Liver (tissue), 9 donors: Measurements from ENCODE around the gene AP1S3. TPM values are rescaled to one million over a fixed set of nuclear protein-coding genes. Genes with fewer than 3 reads are reported as not detected.
A peak's percentile ranks its signal among the peaks of the same experiment; 100 is the strongest.

Source experiments
- DNase-seq: peaks from one replicate; pipeline ENCODE4 v3.0.0-alpha.2; 2017; ENCODE audit warnings: low spot score
- H3K27ac ChIP-seq, 2 donors: one replicate each; pipeline ENCODE4 v1.7.0; 2013; ENCODE audit warnings: inconsistent platforms in 2 of 2, low read length in 2 of 2, control low read depth in 1 of 2, low read depth in 1 of 2, mild to moderate bottlenecking in 1 of 2
- H3K27me3 ChIP-seq, 4 donors: one replicate each; pipeline versions ENCODE4 v1.6.1 to v1.7.0; 2013; ENCODE audit warnings: low read length in 3 of 4, inconsistent platforms in 1 of 4, mild to moderate bottlenecking in 1 of 4, moderate library complexity in 1 of 4; ENCODE audit not compliant: control insufficient read depth in 4 of 4, insufficient read depth in 4 of 4
- H3K36me3 ChIP-seq, 4 donors: one replicate each; pipeline versions ENCODE4 v1.6.1 to v1.7.0; 2013; ENCODE audit warnings: low read length in 3 of 4, mild to moderate bottlenecking in 3 of 4, low read depth in 1 of 4, moderate library complexity in 1 of 4; ENCODE audit not compliant: control insufficient read depth in 4 of 4, insufficient read depth in 3 of 4
- H3K4me1 ChIP-seq, 4 donors: one replicate each; pipeline versions ENCODE4 v1.6.1 to v1.7.0; 2013; ENCODE audit warnings: low read length in 3 of 4, mild to moderate bottlenecking in 3 of 4, moderate library complexity in 1 of 4; ENCODE audit not compliant: control insufficient read depth in 4 of 4, insufficient read depth in 4 of 4
- H3K4me3 ChIP-seq, 3 donors: one replicate each; pipeline versions ENCODE4 v1.6.1 to v1.7.0; 2013; ENCODE audit warnings: low read length in 3 of 3, control low read depth in 1 of 3, low read depth in 1 of 3, mild to moderate bottlenecking in 1 of 3
- H3K9ac ChIP-seq, 2 donors: one replicate each; pipeline ENCODE4 v1.7.0; 2013; ENCODE audit warnings: low read length in 2 of 2, mild to moderate bottlenecking in 2 of 2, moderate library complexity in 2 of 2, control low read depth in 1 of 2, low read depth in 1 of 2
- H3K9me3 ChIP-seq, 4 donors: one replicate each; pipeline versions ENCODE4 v1.6.1 to v1.7.0; 2013; ENCODE audit warnings: low read length in 3 of 4; ENCODE audit not compliant: control insufficient read depth in 4 of 4
- ATF3 ChIP-seq: IDR thresholded peaks from 2 replicates; pipeline ENCODE4 v1.6.1; 2016; ENCODE audit warnings: antibody characterized with exemption
- FOXA1 ChIP-seq: IDR thresholded peaks from 2 replicates; pipeline ENCODE4 v1.6.1; 2016; ENCODE audit warnings: antibody characterized with exemption
- FOXA2 ChIP-seq: IDR thresholded peaks from 2 replicates; pipeline ENCODE4 v1.6.1; 2016; ENCODE audit warnings: antibody characterized with exemption
- GABPA ChIP-seq, 2 donors: IDR thresholded peaks in 1 of 2; conservative IDR thresholded peaks in 1 of 2; 2 replicates each; pipeline ENCODE4 v1.6.1; 2016; ENCODE audit warnings: antibody characterized with exemption in 2 of 2, mild to moderate bottlenecking in 1 of 2, moderate library complexity in 1 of 2
- JUND ChIP-seq, 2 donors: IDR thresholded peaks; 2 replicates each; pipeline ENCODE4 v1.6.1; 2016; ENCODE audit warnings: antibody characterized with exemption in 2 of 2
- MAX ChIP-seq: IDR thresholded peaks from 2 replicates; pipeline ENCODE4 v1.6.1; 2016; ENCODE audit warnings: antibody characterized with exemption
- NR2F2 ChIP-seq: IDR thresholded peaks from 2 replicates; pipeline ENCODE4 v1.6.1; 2016; ENCODE audit warnings: antibody characterized with exemption
- RAD21 ChIP-seq, 2 donors: IDR thresholded peaks; 2 replicates each; pipeline ENCODE4 v1.6.1; 2016; ENCODE audit warnings: antibody characterized with exemption in 2 of 2, mild to moderate bottlenecking in 2 of 2
- RXRA ChIP-seq, 2 donors: IDR thresholded peaks; 2 replicates each; pipeline ENCODE4 v1.6.1; 2017 to 2018; ENCODE audit warnings: antibody characterized with exemption in 2 of 2, mild to moderate bottlenecking in 1 of 2
- TAF1 ChIP-seq: conservative IDR thresholded peaks from 2 replicates; pipeline ENCODE4 v1.6.1; 2016; ENCODE audit warnings: antibody characterized with exemption, mild to moderate bottlenecking
- ZBTB33 ChIP-seq: IDR thresholded peaks from 2 replicates; pipeline ENCODE4 v1.6.1; 2016; ENCODE audit warnings: antibody characterized with exemption
- WGBS: extraction: QIAGEN DNeasy Blood & Tissue Kit; methylation state at CpG from one replicate; pipeline ENCODE4 v1.1.7; 2013; 5-methylcytosine and 5-hydroxymethylcytosine counted together
- polyA plus RNA-seq, 2 donors: library from polyadenylated mRNA; stranded (reverse) in 1 of 2; unstranded in 1 of 2; fragments of 200-250 nt in 1 of 2; fragments of >200 nt in 1 of 2; fragmentation: Nextera tagmentation in 1 of 2; extraction: Ambion mirVana in 1 of 2; gene quantifications; one replicate each; pipeline versions ENCODE4 v1.2.1 to v1.2.3, GENCODE V29; 2013 to 2015
- total RNA-seq, 2 donors: library from RNA; depleted of rRNA; stranded (reverse); fragments of >200 nt; gene quantifications; one replicate each; pipeline ENCODE4 v1.2.3, GENCODE V29; 2014
- TF ChIP-seq, protein P1 (sequence below): fragments of 150-350 bp; IDR thresholded peaks from 2 replicates; pipeline ENCODE4 v1.5.1; 2017; ENCODE audit warnings: improper control_type of control experiment, low read depth, low read length; ENCODE audit not compliant: missing input control
- TF ChIP-seq, protein P2 (sequence below): IDR thresholded peaks from 2 replicates; pipeline ENCODE4 v1.6.1; 2016; ENCODE audit warnings: antibody characterized with exemption, mild to moderate bottlenecking
- donor health status: healthy.
- donor health status: healthy.
- donor health status: healthy.
- donor health status: healthy.
- donor health status: healthy.

The AP1S3 gene
- total and polyA plus RNA-seq, 4 donors = 1.1 to 3.8 (median 2.4) TPM

DNA sequence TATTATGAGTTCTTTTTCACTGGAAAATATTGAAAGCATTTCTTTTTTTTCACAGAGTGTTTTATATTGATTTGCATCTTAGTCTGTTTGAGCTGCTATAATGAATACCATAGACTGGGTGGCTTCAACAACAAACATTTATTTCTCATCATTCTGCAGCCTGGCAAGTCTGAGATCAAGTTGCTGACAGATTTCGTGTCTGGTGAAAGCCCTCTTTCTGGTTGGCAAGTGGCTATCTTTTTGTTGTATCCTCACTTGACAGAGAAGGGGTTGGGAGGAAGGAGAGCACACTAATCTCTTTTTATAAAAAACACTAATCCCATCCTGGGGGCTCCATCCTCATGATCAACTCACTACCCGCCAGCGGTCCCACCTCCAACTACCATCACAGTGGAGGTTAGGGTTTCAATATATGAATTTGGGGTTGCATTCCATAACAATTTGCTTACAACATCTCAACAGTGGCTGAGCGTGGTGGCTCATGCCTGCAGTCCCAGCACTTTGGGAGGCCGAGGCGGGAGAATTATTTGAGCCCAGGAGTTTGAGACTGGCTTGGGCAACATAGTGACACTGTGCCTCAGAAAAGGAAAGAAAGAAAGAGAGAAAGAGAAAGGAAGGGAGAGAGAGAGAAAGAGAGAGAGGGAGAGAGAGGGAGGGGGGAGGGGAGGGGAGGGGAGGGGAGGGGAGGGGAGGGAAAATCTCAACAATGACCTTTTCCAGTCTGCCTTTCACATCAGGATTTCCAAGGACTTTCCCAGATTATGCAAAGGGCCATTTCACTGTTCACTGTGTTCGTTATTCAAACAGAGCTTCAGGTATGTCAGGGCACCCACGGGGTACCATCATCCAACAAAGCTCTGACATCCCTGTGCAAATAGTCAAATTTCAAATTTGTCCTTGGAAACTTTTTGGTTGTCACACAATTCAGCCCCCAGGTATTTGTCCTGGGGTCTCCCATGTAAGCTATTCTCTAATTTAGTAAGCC lies 111.1 kb downstream of the AP1S3 start:
- Histone ChIP-seq H3K4me3 (no peak overlapping the region), H3K9ac (no peak overlapping the region), H3K4me1 (no peaks in the 10 kb centered on the region), H3K36me3 (no peaks in the 10 kb centered on the region), H3K27me3 (no peaks in the 10 kb centered on the region), H3K27ac (no peak overlapping the region), H3K9me3 (no peaks in the 10 kb centered on the region)
- TF ChIP-seq MAX = no peak
- TF ChIP-seq FOXA2 = no peak
- no peak for DNase-seq
- WGBS = 89% methylated on average over 8 of the region's 8 CpGs

GRCh38 chr2:223725494-223725893 lies 111.9 kb downstream of the AP1S3 start:
- Histone ChIP-seq H3K4me3 (no peak overlapping the region), H3K27ac (no peak overlapping the region), H3K9me3 (no peaks in the 10 kb centered on the region), H3K4me1 (no peaks in the 10 kb centered on the region), H3K27me3 (no peaks in the 10 kb centered on the region), H3K36me3 (no peaks in the 10 kb centered on the region), H3K9ac (no peak overlapping the region)
- WGBS = 60% methylated on average over 5 of the region's 5 CpGs
- DNase-seq = no peak
- no peak for TF ChIP-seq ZBTB33
- no peak for TF ChIP-seq GABPA (IDR thresholded peaks at IDR 0.05 in 1 of 2, conservative IDR thresholded peaks at IDR 0.05 in 1 of 2)
- TF ChIP-seq TAF1 = no peak
- TF ChIP-seq, protein P1, sequence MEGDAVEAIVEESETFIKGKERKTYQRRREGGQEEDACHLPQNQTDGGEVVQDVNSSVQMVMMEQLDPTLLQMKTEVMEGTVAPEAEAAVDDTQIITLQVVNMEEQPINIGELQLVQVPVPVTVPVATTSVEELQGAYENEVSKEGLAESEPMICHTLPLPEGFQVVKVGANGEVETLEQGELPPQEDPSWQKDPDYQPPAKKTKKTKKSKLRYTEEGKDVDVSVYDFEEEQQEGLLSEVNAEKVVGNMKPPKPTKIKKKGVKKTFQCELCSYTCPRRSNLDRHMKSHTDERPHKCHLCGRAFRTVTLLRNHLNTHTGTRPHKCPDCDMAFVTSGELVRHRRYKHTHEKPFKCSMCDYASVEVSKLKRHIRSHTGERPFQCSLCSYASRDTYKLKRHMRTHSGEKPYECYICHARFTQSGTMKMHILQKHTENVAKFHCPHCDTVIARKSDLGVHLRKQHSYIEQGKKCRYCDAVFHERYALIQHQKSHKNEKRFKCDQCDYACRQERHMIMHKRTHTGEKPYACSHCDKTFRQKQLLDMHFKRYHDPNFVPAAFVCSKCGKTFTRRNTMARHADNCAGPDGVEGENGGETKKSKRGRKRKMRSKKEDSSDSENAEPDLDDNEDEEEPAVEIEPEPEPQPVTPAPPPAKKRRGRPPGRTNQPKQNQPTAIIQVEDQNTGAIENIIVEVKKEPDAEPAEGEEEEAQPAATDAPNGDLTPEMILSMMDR = no peak
- TF ChIP-seq FOXA1 = no peak
- peak; percentile 57 for TF ChIP-seq NR2F2
- peak; percentile 93 to 95 for TF ChIP-seq JUND (IDR thresholded peaks at IDR 0.05)
- no peak for TF ChIP-seq RXRA (IDR thresholded peaks at IDR 0.05)
- no peak for TF ChIP-seq FOXA2
- TF ChIP-seq RAD21 (IDR thresholded peaks at IDR 0.05) = no peak
- TF ChIP-seq, protein P2, sequence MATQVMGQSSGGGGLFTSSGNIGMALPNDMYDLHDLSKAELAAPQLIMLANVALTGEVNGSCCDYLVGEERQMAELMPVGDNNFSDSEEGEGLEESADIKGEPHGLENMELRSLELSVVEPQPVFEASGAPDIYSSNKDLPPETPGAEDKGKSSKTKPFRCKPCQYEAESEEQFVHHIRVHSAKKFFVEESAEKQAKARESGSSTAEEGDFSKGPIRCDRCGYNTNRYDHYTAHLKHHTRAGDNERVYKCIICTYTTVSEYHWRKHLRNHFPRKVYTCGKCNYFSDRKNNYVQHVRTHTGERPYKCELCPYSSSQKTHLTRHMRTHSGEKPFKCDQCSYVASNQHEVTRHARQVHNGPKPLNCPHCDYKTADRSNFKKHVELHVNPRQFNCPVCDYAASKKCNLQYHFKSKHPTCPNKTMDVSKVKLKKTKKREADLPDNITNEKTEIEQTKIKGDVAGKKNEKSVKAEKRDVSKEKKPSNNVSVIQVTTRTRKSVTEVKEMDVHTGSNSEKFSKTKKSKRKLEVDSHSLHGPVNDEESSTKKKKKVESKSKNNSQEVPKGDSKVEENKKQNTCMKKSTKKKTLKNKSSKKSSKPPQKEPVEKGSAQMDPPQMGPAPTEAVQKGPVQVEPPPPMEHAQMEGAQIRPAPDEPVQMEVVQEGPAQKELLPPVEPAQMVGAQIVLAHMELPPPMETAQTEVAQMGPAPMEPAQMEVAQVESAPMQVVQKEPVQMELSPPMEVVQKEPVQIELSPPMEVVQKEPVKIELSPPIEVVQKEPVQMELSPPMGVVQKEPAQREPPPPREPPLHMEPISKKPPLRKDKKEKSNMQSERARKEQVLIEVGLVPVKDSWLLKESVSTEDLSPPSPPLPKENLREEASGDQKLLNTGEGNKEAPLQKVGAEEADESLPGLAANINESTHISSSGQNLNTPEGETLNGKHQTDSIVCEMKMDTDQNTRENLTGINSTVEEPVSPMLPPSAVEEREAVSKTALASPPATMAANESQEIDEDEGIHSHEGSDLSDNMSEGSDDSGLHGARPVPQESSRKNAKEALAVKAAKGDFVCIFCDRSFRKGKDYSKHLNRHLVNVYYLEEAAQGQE = no peak
- peak; percentile 10 for TF ChIP-seq ATF3
